CD14-positive monocyte (primary cell): ENCODE measurements around the gene DHX30. TPM values are rescaled to one million over a fixed set of nuclear protein-coding genes. Genes with fewer than 3 reads are reported as not detected.

ENCODE experiments used
- DNase-seq, 3 donors: peaks; one replicate each; pipeline ENCODE4 v3.0.0-alpha.2; 2011 to 2022
- H2AFZ ChIP-seq: 2 replicates; pipeline ENCODE4 v1.6.0; 2012; ENCODE audit warnings: mild to moderate bottlenecking, low read depth, low read length, inconsistent platforms; ENCODE audit not compliant: insufficient read depth, poor library complexity, severe bottlenecking
- H3K27ac ChIP-seq, 2 donors: 1 replicate in 1 of 2; 2 replicates in 1 of 2; pipeline ENCODE4 v1.5.1; 2012 to 2013; ENCODE audit warnings: low read length in 2 of 2, control low read depth in 1 of 2, inconsistent platforms in 1 of 2, low read depth in 1 of 2, mild to moderate bottlenecking in 1 of 2
- H3K27me3 ChIP-seq, 2 donors: one replicate each; pipeline versions ENCODE4 v1.6.0 to v1.6.1; 2011 to 2013; ENCODE audit warnings: low read length in 2 of 2; ENCODE audit not compliant: control insufficient read depth in 2 of 2, insufficient read depth in 2 of 2
- H3K36me3 ChIP-seq, 2 donors: replicated peaks in 1 of 2; 1 replicate in 1 of 2; 2 replicates in 1 of 2; pipeline versions ENCODE4 v1.5.1 to v1.6.1; 2012 to 2013; ENCODE audit warnings: low read length in 2 of 2, control low read depth in 1 of 2, inconsistent platforms in 1 of 2, mild to moderate bottlenecking in 1 of 2; ENCODE audit not compliant: insufficient read depth in 2 of 2, control insufficient read depth in 1 of 2
- H3K4me1 ChIP-seq, 2 donors: 1 replicate in 1 of 2; 2 replicates in 1 of 2; pipeline versions ENCODE4 v1.5.1 to v1.6.1; 2012 to 2013; ENCODE audit warnings: low read length in 2 of 2, control low read depth in 1 of 2, inconsistent platforms in 1 of 2, mild to moderate bottlenecking in 1 of 2, moderate library complexity in 1 of 2; ENCODE audit not compliant: insufficient read depth in 2 of 2, control insufficient read depth in 1 of 2
- H3K4me2 ChIP-seq: replicated peaks from 2 replicates; pipeline ENCODE3; 2012; ENCODE audit warnings: low read length, moderate library complexity, mild to moderate bottlenecking; ENCODE audit not compliant: poor library complexity, severe bottlenecking; ENCODE audit errors: extremely low read depth
- H3K4me3 ChIP-seq, 3 experiments: fragments of 200-600 bp in 1 of 3; sonication (generic) in 1 of 3; replicated peaks in 1 of 3; 1 replicate in 2 of 3; 2 replicates in 1 of 3; pipeline ENCODE4 v1.5.1; 2011 to 2013; ENCODE audit warnings: low read length in 3 of 3, mild to moderate bottlenecking in 3 of 3, control low read depth in 2 of 3, low read depth in 2 of 3, inconsistent platforms in 1 of 3, moderate library complexity in 1 of 3
- H3K79me2 ChIP-seq: 2 replicates; pipeline ENCODE4 v1.6.0; 2012; ENCODE audit warnings: mild to moderate bottlenecking, control low read depth, inconsistent platforms, low read length, moderate library complexity; ENCODE audit not compliant: insufficient read depth
- H3K9ac ChIP-seq: 2 replicates; pipeline ENCODE4 v1.6.0; 2017; ENCODE audit warnings: low read length, mild to moderate bottlenecking; ENCODE audit not compliant: insufficient read depth, poor library complexity, severe bottlenecking
- H3K9me3 ChIP-seq, 2 donors: replicated peaks in 1 of 2; 1 replicate in 1 of 2; 2 replicates in 1 of 2; pipeline versions ENCODE4 v1.5.1 to v1.6.1; 2012 to 2013; ENCODE audit warnings: low read length in 2 of 2, control low read depth in 1 of 2; ENCODE audit not compliant: control insufficient read depth in 1 of 2, insufficient read depth in 1 of 2
- H4K20me1 ChIP-seq: 2 replicates; pipeline ENCODE4 v1.6.0; 2012; ENCODE audit warnings: mild to moderate bottlenecking, low read length, control low read depth, moderate library complexity; ENCODE audit not compliant: insufficient read depth
- H3K27ac Mint-ChIP-seq, 7 donors: one replicate each; pipeline ENCODE4 v1.8.0; 2020; ENCODE audit warnings: mild to moderate bottlenecking in 7 of 7, mixed read lengths in 7 of 7, moderate library complexity in 6 of 7, inconsistent platforms in 2 of 7
- H3K27me3 Mint-ChIP-seq, 3 donors: one replicate each; pipeline ENCODE4 v1.8.0; 2021 to 2022; ENCODE audit warnings: low read depth in 3 of 3, mild to moderate bottlenecking in 3 of 3, mixed read lengths in 3 of 3, moderate library complexity in 3 of 3, inconsistent platforms in 1 of 3
- H3K36me3 Mint-ChIP-seq, 2 donors: one replicate each; pipeline ENCODE4 v1.8.0; 2020; ENCODE audit warnings: mixed read lengths in 2 of 2, inconsistent platforms in 1 of 2, mild to moderate bottlenecking in 1 of 2
- H3K4me1 Mint-ChIP-seq: one replicate; pipeline ENCODE4 v1.8.0; 2020; ENCODE audit warnings: mild to moderate bottlenecking, mixed read lengths
- H3K4me3 Mint-ChIP-seq, 2 donors: one replicate each; pipeline ENCODE4 v1.8.0; 2020; ENCODE audit warnings: mild to moderate bottlenecking in 2 of 2, mixed read lengths in 2 of 2, moderate library complexity in 1 of 2
- H3K9me3 Mint-ChIP-seq, 7 donors: one replicate each; pipeline ENCODE4 v1.8.0; 2020 to 2022; ENCODE audit warnings: mixed read lengths in 7 of 7, mild to moderate bottlenecking in 6 of 7, moderate library complexity in 6 of 7, inconsistent platforms in 2 of 7
- CTCF ChIP-seq: fragments of 200-600 bp; IDR thresholded peaks from one replicate; pipeline ENCODE4 v1.8.0; 2022; ENCODE audit warnings: antibody characterized with exemption, mild to moderate bottlenecking
- WGBS: methylation state at CpG from one replicate; pipeline ENCODE4 v1.1.5; 2013; ENCODE audit warnings: missing lambda C conversion rate; ENCODE audit not compliant: insufficient coverage; 5-methylcytosine and 5-hydroxymethylcytosine counted together
- intact Hi-C, 2 donors: fragments of 100-400 bp; cut with micrococcal nuclease; formaldehyde crosslinking; loops; one replicate each; pipeline versions ENCODE4 v1.15.0 to v1.15.1; 2023
- polyA plus RNA-seq, 3 donors: library from polyadenylated mRNA; depleted of rRNA in 1 of 3; unstranded in 2 of 3; stranded (reverse) in 1 of 3; fragments of 300-500 nt in 2 of 3; fragments of >200 nt in 1 of 3; fragmentation: Illumina TruSeq in 2 of 3; gene quantifications; 1 replicate in 2 of 3; 2 replicates in 1 of 3; pipeline ENCODE4 v1.2.3, GENCODE V29; 2012 to 2021

DHX30 gene
- polyA plus RNA-seq, 3 donors = 19.4 to 43.9 (median 20.1) TPM

GRCh38 chr3:47791193-47791855 lies 11.6 kb upstream of the DHX30 start:
- Histone ChIP-seq H3K4me3 (no peak overlapping the region), H3K9me3 (peaks cover 0 to 10% of the 10 kb centered on the region in 2 donors), H3K79me2 (no peaks in the 10 kb centered on the region), H3K9ac (no peak overlapping the region), H3K27ac (no peak overlapping the region), H3K27me3 (no peaks in the 10 kb centered on the region), H3K4me2 (no peak overlapping the region), H4K20me1 (no peaks in the 10 kb centered on the region), H3K4me1 (peaks cover 4 to 6% of the 10 kb centered on the region in 2 donors), H3K36me3 (no peaks in the 10 kb centered on the region), H2AFZ (no peak overlapping the region)
- no peak for TF ChIP-seq CTCF
- no peak for DNase-seq
- intact Hi-C loops = no loop called here
- H3K9me3 Mint-ChIP-seq = peaks cover 2 to 12% (median 7%) of the 10 kb centered on the region in 7 donors
- H3K4me1 Mint-ChIP-seq = peaks cover 4% of the 10 kb centered on the region
- H3K36me3 Mint-ChIP-seq = no peaks in the 10 kb centered on the region
- no peak overlapping the region for H3K27ac Mint-ChIP-seq
- WGBS = 94% methylated on average over 6 of the region's 16 CpGs
- H3K27me3 Mint-ChIP-seq = peaks cover 0 to 4% (median 3%) of the 10 kb centered on the region in 3 donors
- no peak overlapping the region for H3K4me3 Mint-ChIP-seq

- peaks cover 0 to 10% of the 10 kb centered on the region in 2 donors for H3K9me3 ChIP-seq
Observed at GRCh38 chr3:47792699-47793098, 10.2 kb upstream of the DHX30 start.

More at GRCh38 chr3:47792699-47793098, 10.2 kb upstream of the DHX30 start:
- no peak overlapping the region for H3K4me3 ChIP-seq
- DNase-seq = no peak
- Mint-ChIP-seq H3K4me3 (no peak overlapping the region), H3K4me1 (peaks cover 4% of the 10 kb centered on the region), H3K36me3 (no peaks in the 10 kb centered on the region), H3K27ac (no peak overlapping the region), H3K9me3 (peaks cover 2 to 12% (median 7%) of the 10 kb centered on the region in 7 donors), H3K27me3 (peaks cover 0 to 5% (median 4%) of the 10 kb centered on the region in 3 donors)
- H2AFZ ChIP-seq = no peak overlapping the region
- no peaks in the 10 kb centered on the region for H3K79me2 ChIP-seq
- peaks cover 4 to 6% of the 10 kb centered on the region in 2 donors for H3K4me1 ChIP-seq
- no peak overlapping the region for H3K27ac ChIP-seq
- H3K9ac ChIP-seq = no peak overlapping the region
- no peaks in the 10 kb centered on the region for H3K27me3 ChIP-seq
- H3K36me3 ChIP-seq = no peaks in the 10 kb centered on the region
- intact Hi-C loops = no loop called here
- WGBS = no CpG with 5 or more reads among the region's 2 CpGs
- TF ChIP-seq CTCF = no peak
- H3K4me2 ChIP-seq = no peak overlapping the region
- H4K20me1 ChIP-seq = no peaks in the 10 kb centered on the region
